ENCODE measurements around the gene CDS2.

Gene CDS2

DNA sequence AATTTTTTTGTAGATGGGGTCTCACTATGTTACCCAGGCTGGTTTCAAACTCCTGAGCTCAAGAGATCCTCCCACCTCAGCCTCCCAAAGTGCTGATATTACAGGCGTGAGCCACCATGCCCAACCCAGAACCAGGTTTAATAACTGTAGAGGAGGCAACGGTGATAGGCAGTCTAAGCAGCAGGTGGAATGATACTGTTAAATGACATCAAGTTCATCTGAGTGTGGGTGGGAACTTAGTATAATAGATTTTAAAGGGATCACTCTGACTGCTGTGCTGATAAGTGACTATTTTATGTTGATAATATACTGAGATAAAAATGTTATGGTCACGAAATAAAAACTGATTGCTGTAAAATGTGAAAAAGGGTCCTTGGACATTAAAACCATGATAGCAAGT, 38.1 kb upstream of the CDS2 start:
- no peaks in the 10 kb centered on the region for H3K9me3 ChIP-seq (ENCODE audit: severe bottlenecking)
- TF ChIP-seq, protein P1, sequence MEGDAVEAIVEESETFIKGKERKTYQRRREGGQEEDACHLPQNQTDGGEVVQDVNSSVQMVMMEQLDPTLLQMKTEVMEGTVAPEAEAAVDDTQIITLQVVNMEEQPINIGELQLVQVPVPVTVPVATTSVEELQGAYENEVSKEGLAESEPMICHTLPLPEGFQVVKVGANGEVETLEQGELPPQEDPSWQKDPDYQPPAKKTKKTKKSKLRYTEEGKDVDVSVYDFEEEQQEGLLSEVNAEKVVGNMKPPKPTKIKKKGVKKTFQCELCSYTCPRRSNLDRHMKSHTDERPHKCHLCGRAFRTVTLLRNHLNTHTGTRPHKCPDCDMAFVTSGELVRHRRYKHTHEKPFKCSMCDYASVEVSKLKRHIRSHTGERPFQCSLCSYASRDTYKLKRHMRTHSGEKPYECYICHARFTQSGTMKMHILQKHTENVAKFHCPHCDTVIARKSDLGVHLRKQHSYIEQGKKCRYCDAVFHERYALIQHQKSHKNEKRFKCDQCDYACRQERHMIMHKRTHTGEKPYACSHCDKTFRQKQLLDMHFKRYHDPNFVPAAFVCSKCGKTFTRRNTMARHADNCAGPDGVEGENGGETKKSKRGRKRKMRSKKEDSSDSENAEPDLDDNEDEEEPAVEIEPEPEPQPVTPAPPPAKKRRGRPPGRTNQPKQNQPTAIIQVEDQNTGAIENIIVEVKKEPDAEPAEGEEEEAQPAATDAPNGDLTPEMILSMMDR (IDR thresholded peaks at IDR 0.05; ENCODE audit: low read depth, low read length), result no peak
- no peak overlapping the region for H3K27ac ChIP-seq
- no peak overlapping the region for H3K4me3 ChIP-seq (ENCODE audit: low read depth, low read length)
- H3K27me3 ChIP-seq (ENCODE audit: insufficient read depth, low read depth, severe bottlenecking), result no peaks in the 10 kb centered on the region
- no peak for DNase-seq
- H3K36me3 ChIP-seq, result peaks cover 6% of the 10 kb centered on the region

DNA sequence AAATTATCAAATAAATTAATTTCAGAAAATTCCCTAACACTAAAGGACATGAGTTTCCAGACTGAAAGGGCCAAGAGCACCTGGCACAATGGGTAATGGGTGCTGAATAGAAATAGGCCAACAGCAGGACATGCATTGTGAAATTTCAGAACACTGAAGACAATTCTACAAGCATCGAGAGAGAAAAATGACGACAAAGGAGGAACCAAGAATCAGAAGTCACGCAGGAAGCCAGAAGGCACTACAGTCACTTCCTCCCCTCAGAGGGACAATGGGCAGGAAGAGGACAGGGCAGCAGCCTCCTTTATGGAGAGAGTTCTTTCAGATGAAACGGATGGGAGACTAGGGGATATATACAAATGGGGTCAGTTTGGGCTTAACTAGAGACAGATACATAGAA, 36.6 kb upstream of the CDS2 start:
- Histone ChIP-seq H3K9me3 (ENCODE audit: severe bottlenecking) (no peaks in the 10 kb centered on the region), H3K36me3 (peaks cover 8% of the 10 kb centered on the region), H3K27me3 (ENCODE audit: insufficient read depth, low read depth, severe bottlenecking) (no peaks in the 10 kb centered on the region), H3K4me3 (ENCODE audit: low read depth, low read length) (no peak overlapping the region), H3K27ac (no peak overlapping the region)
- DNase-seq, result no peak
- TF ChIP-seq, protein P1 (IDR thresholded peaks at IDR 0.05; ENCODE audit: low read depth, low read length), result no peak

DNA sequence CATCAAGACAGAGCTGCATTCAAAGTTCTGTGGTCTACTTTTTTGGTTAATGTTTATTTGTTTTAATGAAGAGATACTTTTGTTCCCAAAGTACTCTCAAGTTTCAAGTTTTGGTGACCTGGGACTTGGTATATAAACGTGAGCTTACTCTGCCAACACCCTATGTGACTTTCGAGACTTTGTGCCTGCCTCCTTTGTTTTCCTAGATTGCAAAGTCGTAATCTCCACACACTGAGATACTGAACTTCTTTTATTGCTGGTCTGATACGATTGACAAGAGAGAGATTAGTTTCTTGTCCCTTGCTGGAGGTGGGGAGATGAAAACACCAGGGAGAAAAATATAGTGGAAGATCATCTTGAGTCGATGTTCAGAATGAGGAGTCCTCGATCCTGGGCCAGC, 34.9 kb upstream of the CDS2 start:
- H3K4me3 ChIP-seq (ENCODE audit: low read depth, low read length), result no peak overlapping the region
- TF ChIP-seq, protein P1 (IDR thresholded peaks at IDR 0.05; ENCODE audit: low read depth, low read length), result no peak

DNA sequence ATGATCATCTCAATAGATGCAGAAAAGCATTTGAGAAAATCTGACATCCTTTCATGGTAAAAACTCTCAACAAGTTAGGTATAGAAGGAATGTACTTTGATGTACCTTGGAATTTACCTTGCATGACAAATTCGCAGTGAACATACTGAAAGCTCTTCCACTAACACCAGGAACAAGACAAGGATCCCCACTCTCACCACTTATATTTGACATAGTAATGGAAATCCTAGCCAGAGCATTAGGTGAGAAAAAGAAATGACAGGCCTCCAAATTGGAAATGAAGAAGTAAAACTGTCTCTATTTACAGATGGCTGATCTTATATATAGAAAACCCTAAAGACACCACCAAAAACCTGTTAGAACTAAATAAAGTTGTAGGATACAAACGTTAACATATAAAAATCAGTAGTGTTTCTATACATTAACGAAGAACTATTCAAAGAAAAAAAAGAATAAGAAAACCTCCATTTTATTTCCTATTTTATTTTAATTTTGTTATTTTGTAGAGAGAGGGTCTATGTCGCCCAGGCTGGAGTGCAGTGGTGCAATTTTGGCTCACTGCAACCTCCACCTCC, 34.0 kb upstream of the CDS2 start:
- no peaks in the 10 kb centered on the region for H3K27me3 ChIP-seq (ENCODE audit: insufficient read depth, low read depth, severe bottlenecking)
- no peak overlapping the region for H3K27ac ChIP-seq
- no peak for DNase-seq
- H3K9me3 ChIP-seq (ENCODE audit: severe bottlenecking), result no peaks in the 10 kb centered on the region
- H3K4me3 ChIP-seq (ENCODE audit: low read depth, low read length), result no peak overlapping the region
- TF ChIP-seq, protein P1 (IDR thresholded peaks at IDR 0.05; ENCODE audit: low read depth, low read length), result no peak
- peaks cover 19% of the 10 kb centered on the region for H3K36me3 ChIP-seq

More for the DNA sequence above, 34.9 kb upstream of the CDS2 start:
- Histone ChIP-seq H3K27me3 (ENCODE audit: insufficient read depth, low read depth, severe bottlenecking) (no peaks in the 10 kb centered on the region), H3K9me3 (ENCODE audit: severe bottlenecking) (no peaks in the 10 kb centered on the region), H3K27ac (no peak overlapping the region), H3K36me3 (peaks cover 14% of the 10 kb centered on the region)
- DNase-seq, result no peak

DNA sequence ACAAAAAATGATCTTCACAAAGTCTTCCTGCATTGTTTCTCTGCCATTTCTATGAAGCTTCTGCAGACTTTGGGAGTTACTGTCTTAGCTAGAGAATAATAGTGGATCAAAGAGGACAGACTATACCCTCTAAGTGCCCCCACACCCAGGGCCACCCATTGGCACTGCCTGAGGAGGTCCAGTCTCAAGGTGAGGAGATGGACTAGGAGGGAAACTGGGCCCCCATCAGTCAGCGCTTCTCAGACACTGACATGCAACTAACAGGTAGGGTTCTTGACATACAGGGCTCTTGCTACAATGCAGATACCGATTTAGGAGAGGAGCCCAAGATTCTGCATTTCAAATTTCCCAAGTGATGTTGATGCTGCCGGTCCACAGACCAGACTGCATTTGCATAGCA, 31.4 kb upstream of the CDS2 start:
- Histone ChIP-seq H3K27ac (peak overlapping the region; percentile 87), H3K9me3 (ENCODE audit: severe bottlenecking) (no peaks in the 10 kb centered on the region), H3K36me3 (peaks cover 35% of the 10 kb centered on the region), H3K4me3 (ENCODE audit: low read depth, low read length) (no peak overlapping the region), H3K27me3 (ENCODE audit: insufficient read depth, low read depth, severe bottlenecking) (no peaks in the 10 kb centered on the region)
- TF ChIP-seq, protein P1 (IDR thresholded peaks at IDR 0.05; ENCODE audit: low read depth, low read length), result no peak
- no peak for DNase-seq

DNA sequence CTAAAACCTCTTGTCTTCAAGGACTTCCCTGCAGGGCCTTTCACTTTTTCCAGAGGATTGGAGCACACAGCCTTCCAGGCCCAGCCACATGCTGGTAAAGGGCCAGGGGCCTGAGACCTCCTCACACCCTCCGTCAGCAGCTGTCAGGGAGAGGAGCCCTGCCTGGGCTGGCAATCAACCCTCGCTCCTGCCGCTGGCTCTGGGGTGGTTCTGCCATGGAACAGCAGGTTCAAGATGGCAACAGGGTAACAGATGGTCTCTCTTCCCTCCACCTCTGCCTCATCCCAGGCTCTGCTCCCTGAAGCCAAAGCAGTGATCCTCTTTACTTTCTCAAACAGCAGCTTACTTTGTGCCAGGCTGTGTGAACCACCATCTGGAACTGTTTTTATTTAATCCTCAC, 30.9 kb upstream of the CDS2 start:
- peak overlapping the region; percentile 87 for H3K27ac ChIP-seq
- DNase-seq, result peak; percentile 82
- no peaks in the 10 kb centered on the region for H3K9me3 ChIP-seq (ENCODE audit: severe bottlenecking)
- peaks cover 40% of the 10 kb centered on the region for H3K36me3 ChIP-seq
- H3K4me3 ChIP-seq (ENCODE audit: low read depth, low read length), result no peak overlapping the region
- TF ChIP-seq, protein P1 (IDR thresholded peaks at IDR 0.05; ENCODE audit: low read depth, low read length), result no peak
- no peaks in the 10 kb centered on the region for H3K27me3 ChIP-seq (ENCODE audit: insufficient read depth, low read depth, severe bottlenecking)

Measured in WERI-Rb-1 (cell line).